GM10266 (cell line): Measurements from ENCODE around the gene KCTD10.

Experiments used
- DNase-seq: peaks from one replicate; pipeline ENCODE4 v3.0.0; 2012; ENCODE audit errors: extremely low spot score
- TF ChIP-seq, protein P1 (sequence below): IDR thresholded peaks from 2 replicates; pipeline ENCODE4 v1.5.1; 2012; ENCODE audit warnings: mild to moderate bottlenecking, low read depth; ENCODE audit not compliant: control insufficient read depth, insufficient read depth; ENCODE audit errors: missing control alignments

KCTD10 gene

DNA sequence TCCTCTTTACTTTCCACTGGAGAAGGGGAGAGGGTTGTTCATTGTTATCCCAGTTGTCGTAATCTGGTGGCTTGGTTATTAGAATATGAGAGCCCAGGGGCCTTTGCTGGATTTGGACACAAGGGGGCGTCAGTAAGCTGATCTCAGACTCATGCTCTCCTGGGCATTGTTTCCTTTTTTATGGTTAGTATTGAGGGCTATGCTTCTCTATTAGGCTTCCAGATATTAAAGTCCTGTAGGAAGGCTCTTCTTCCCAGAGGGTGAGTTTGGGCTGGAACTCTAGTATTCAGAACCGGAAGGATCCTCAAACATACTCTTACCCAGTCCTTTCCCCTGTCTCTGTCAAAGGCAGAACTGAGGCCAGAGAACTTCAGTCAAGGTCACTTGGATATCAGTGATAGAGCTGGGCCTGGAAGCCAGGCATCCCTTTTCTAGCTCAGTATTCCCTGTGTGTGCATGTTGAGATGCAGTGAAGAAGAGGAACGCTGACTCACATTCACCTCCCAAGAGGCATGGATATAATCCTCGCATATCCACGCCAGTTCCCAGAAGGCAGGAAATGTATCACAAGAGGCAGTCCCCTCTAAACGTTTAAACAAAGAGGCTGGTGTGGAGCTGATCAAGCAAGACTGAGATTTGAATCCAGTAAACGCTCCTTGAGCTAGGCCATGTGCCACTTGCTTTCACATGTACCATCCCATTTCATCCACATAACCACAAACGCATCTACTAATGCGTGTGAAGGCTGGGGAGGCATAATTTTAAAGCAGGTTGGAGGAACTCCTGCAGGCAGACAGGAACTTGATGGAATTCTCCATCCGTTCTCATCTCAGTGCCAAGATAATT is 41.9 kb upstream of the KCTD10 start:
- peak; percentile 71 for DNase-seq
- TF ChIP-seq, protein P1, sequence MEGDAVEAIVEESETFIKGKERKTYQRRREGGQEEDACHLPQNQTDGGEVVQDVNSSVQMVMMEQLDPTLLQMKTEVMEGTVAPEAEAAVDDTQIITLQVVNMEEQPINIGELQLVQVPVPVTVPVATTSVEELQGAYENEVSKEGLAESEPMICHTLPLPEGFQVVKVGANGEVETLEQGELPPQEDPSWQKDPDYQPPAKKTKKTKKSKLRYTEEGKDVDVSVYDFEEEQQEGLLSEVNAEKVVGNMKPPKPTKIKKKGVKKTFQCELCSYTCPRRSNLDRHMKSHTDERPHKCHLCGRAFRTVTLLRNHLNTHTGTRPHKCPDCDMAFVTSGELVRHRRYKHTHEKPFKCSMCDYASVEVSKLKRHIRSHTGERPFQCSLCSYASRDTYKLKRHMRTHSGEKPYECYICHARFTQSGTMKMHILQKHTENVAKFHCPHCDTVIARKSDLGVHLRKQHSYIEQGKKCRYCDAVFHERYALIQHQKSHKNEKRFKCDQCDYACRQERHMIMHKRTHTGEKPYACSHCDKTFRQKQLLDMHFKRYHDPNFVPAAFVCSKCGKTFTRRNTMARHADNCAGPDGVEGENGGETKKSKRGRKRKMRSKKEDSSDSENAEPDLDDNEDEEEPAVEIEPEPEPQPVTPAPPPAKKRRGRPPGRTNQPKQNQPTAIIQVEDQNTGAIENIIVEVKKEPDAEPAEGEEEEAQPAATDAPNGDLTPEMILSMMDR: peak; percentile 83

DNA sequence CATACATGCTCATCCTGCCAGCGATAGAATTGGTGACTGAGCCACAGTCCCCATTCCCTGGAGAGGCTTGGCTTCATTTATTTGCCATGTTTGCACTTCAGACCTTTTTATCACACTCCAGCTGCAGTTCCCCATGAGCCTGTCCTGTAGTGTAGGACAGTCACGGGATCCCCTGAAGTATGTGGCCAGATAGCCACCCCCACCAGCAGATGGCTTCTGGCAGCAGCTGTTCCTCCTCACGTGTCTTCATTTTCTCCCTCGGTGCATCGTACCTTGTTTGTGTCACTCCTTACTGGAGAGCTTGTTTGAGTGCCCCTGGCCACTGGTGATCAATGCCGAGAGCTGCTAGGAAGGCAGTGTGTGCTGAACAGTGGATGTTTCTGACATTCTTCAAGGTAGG is 40.5 kb upstream of the KCTD10 start:
- TF ChIP-seq, protein P1: no peak
- DNase-seq: no peak

DNA sequence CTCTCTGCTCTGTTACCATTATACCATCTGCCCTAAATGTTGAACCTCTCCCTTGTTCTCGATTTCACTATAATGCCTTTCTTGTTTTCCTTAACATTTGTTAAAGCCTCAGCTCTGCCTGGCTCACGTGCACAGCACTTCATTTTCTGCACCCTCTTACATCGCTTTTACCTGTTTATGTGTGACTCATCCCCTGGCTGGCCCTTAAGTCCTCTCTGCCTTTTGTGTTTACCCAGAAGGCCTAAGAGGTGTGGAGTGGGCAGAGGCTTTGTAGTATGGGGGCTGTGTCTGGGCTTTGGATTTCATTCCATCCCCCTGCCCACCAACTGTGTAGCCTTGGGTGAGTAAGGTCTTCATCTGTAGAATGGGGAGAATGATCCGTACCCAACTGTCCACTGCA is 36.9 kb upstream of the KCTD10 start:
- TF ChIP-seq, protein P1: no peak
- no peak for DNase-seq

DNA sequence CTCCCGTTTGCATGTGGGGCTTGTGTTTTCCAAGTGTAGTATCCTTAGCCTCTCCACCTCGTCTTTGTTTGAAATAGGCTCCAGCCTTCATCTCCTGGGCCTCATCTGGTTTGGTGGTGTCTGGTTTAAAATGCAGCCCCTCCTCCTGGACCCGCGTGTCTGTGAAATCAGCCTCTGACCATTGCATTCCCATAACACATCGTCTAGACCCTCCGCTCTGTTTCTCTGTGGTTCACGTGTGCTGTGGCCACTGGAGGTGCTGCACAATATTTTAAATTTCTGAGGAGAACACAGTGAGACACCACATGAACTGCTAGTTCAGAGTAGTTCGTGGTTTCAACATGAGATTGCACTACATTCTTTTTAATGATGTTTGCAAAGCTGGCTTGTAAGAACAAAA is 36.0 kb upstream of the KCTD10 start:
- TF ChIP-seq, protein P1: no peak
- no peak for DNase-seq

DNA sequence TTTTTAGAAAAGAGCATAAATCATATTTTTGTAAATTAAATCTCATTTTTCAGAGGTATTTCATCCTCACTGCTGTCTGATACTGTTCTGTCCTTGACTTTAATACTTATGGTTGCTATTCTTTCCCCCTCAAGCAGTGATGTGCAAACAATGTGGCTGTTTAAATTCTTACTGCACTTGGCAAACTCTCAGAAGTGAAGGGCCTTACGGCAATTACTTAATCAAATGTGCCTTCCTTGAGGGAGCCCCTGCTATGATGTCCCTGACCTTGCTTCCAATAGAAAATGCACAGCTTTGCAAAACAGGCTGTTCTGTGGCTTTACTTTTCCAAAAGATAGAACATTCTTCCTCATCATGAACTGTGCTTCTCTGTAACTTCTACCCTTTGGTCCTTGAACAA is 35.5 kb upstream of the KCTD10 start:
- TF ChIP-seq, protein P1: no peak

DNA sequence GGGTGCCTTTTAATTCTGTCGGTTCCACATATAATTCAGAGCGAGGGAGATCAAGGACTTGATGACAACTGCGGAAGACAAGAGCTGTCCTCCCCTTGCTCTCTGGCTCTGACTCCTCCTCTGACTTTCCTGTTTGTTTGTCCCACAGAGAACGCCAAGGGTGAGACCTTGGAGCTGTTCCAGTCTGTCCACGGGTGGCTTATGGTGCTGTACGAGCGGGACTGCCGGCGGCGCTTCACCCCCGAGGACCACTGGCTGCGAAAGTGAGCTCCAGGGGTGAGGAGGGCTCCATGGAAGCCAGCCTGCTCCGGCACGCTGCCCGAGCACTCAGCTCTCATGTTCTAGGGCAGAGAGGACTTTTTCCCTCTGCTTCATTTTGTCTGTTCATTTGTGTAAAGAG is 33.1 kb upstream of the KCTD10 start:
- TF ChIP-seq, protein P1: no peak
- no peak for DNase-seq

More for the DNA sequence above, 35.5 kb upstream of the KCTD10 start:
- no peak for DNase-seq

DNA sequence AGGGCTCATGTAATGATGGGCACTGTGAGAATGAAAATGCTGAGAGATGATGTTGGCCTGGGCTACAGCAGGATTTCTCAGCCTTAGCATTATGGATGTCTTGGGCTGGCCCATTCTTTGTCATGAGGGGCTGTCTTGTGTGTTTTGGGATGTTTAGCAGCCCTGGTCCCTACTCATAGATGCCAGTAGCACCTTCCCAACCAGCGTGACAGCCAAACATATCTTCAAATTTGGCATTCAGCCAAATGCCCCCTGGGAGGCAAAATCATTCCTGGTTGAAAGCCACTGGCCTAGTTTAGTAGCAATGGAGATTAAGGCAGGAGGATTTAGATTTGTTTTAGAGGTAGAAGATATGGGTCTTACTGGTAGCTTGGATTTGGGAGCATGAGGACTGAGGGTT is 27.0 kb upstream of the KCTD10 start:
- no peak for DNase-seq
- TF ChIP-seq, protein P1: no peak
